DMS53 treated with DMSO at 0.1 percent for 48 hours (cell line): ENCODE results near the gene FXR2.
"Not testable (repeated sequence)": the region's sequence is repeated elsewhere in the genome, so short reads cannot be mapped to it uniquely, and the experiment has no call there.

Source experiments
- DNase-seq: peaks from one replicate; lab custom pipeline; 2025; ENCODE audit not compliant: unreplicated experiment; lab: John Stamatoyannopoulos, UW

Gene FXR2

DNA sequence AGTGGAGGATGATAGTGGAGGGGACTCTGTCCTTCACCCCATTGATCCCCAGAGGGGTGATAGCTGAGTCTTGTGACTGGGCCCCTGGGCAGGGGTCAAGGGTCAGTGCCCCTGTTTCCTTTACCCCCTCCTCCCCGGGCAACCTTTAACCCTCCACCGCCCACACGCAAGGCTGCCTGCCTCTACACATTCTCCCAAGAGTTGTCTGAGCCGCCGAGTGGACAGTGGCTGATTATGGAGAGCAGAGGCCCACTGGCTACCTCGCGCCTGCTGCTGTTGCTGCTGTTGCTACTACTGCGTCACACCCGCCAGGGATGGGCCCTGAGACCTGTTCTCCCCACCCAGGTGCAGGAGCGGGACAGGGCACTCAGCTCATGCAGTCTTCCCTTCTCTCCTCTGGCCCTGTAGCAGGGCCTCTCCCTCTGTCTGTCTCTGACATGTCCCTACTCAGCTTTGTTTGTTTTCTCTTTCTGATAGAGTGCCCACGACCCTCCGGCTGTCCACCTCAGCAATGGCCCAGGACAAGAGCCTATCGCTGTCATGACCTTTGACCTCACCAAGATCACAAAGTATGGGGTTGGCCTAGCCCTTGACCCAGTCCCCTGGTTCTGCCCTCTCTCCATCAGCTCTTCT is 15.4 kb upstream of the FXR2 start, which contains the start of gene SHBG:
Gene SHBG (plus strand): TSS at position 197 of the 633 bp plus-strand sequence. CDS start 38 bp downstream, at position 235.
- DNase-seq = no peak

DNA sequence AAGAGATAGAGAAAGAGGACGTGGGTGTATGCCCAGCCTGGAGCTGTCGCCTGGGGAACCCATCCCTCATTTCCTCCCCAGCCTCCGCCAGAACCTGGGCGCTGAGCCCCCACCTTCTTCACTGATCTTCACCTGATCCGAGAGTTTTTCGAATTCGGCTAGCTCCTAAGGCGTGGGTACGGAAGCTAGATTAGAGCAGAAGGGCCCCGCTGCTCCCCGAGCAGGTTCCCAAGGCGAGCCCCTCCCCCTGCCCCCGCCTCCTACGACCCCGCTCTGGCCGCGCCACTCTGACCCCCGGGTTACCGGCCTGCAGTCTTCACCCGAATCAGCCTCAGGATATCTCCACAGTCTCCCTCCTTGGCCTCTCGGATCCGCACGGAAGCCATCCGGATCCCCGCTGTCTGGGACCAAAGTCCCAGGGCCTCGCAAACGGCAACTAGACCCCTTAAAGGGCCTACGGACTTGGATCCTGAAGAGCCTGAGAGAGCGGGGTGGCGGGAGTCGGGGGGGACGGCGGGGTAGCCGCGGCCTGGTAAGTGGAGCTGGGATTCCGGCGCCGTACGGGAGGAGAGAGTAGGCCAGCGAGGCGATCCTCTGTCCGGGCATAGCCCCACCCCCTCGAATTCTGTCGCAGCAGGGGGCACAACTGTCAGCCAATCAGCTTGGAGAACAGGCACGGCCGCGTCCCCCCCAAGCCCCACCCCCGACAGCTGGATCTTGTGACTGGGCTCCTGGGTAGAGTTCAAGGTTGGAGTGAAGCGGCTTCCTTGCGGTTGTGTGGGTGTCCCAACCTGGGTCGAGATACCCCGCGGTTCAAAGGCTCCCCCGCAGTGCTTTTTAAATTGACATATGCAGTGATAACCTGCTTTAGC is 12.8 kb upstream of the FXR2 start, which contains the start of gene SAT2:
Gene SAT2 (minus strand): TSS at position 572 of the 872 bp plus-strand sequence. CDS start 186 bp downstream, at position 386.
- peak; percentile 77 for DNase-seq

DNA sequence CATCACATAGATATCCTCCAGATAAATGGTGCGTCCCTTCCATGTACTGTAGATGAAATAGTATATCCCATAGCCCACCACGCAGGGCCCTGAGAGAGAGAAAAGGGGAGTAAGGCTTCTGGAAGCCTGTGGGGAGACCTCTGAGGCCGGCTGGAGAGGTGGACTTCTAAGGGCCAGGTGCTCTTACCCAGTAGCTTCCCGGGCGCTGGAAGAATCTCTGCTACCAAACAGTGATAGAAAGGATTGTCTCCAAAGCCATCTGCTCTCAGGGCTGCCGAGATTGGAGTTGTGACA is 12.2 kb upstream of the FXR2 start:
- DNase-seq = peak; percentile 10

- no peak for DNase-seq
Measured at GRCh38 chr17:7626307-7626706, 11.6 kb upstream of the FXR2 start.

DNA sequence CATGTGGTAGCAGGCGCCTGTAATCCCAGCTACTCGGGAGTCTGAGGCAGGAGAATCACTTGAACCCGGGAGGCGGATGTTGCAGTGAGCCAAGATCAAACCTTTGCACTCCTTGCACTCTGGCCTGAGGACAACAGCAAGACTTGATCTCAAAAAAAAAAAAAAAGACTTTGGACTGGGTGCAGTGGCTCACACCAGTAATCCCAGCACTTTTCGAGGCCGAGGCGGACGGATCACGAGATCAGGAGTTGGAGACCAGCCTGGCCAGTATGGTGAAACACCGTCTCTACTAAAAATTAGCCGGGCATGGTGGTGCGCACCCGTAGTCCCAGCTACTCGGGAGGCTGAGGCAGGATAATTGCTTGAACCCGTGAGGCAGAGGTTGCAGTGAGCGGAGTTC is 11.1 kb upstream of the FXR2 start:
- not testable (repeated sequence) for DNase-seq

DNA sequence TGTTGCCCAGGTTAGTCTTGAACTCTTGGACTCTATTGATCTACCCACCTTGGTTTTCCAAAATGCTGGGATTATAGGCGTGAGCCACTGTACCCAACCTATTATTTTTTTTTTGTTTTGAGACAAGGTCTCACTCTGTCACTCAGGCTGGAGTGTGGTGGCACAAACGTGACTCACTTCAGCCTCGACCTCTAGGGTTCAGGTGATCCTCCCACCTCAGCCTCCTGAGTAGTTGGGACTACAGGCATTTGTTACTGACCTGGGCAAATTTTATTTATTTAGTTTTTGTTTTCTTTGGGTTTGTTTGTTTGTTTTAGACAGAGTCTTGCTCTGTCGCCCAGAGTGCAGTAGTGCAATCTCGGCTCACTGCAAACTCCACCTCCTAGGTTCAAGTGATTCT is 9.0 kb upstream of the FXR2 start:
- no peak for DNase-seq

GRCh38 chr17:7620835-7621234 is 6.1 kb upstream of the FXR2 start:
- no peak for DNase-seq

DNA sequence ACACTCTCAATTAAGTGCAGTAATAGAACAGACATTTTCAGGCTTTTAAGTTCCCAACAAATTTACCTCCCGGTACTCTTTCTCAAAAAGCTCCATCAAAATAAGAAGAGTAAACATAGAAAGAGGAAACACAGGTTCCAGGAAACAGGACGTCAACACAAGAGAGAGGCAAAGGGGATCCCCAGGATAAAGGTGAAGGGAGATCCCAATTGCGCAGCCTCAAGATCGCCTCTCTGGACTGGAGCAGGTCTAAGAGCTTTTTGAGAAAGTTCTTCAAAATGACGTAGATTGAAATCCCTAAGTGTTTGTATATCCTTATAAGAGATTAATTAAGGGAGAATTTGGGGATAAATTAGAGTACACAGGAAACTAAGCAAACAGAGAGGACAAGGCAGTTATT is 3.9 kb upstream of the FXR2 start:
- DNase-seq = no peak

- DNase-seq = no peak
Measured at GRCh38 chr17:7615265-7615747, 609 bp upstream of the FXR2 start.

- no peak for DNase-seq
Measured at GRCh38 chr17:7613769-7614424, 800 bp downstream of the FXR2 start.

DNA sequence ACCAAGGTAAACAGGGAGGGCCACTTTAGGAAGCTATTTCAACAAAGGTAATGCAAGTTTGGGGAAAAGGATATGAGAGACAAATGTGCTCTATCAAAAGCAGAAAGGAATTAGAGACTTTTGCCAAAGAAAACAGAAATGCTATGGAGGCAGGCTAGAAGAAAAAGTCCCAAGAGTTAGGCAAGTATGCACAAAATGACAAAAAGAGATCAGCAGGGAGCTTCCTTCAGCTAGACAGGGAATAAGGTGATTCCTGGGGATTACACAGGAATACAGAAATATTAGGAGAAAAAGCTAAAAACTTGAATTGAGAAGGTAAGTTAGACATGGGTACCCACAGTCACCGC is 2.4 kb downstream of the FXR2 start:
- no peak for DNase-seq

DNA sequence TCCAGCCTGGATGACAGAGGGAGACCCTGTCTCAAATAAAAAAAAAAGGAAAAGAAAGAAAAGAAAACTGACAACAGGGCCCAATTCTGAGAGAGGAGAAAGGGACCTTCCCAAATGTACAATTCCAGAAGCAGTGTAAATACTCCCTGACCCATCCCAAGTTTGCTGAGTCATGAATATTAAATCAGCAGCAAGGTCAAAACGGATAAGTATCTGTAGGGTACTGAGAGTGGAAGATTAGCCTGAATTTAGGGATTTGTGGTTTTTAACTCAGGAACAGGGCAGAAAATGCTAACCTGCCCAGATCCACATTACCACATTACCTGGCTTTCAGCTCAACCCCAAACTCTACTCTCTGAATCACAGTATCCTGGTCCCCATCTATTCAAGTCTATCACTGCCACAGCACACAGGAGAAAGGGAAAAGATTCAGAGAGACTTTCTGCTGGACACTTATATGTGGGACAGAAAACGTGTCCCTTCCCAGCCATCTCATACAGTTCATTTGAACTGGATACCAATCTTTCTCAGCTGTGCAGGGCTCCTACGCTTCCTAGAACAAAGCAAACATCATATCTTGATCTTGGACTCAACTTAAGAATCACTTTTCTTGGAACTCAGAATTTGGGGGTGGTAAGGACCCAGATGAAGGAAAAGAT is 2.9 kb downstream of the FXR2 start:
- no peak for DNase-seq

- no peak for DNase-seq
Measured at GRCh38 chr17:7610641-7611040, 4.1 kb downstream of the FXR2 start.

DNA sequence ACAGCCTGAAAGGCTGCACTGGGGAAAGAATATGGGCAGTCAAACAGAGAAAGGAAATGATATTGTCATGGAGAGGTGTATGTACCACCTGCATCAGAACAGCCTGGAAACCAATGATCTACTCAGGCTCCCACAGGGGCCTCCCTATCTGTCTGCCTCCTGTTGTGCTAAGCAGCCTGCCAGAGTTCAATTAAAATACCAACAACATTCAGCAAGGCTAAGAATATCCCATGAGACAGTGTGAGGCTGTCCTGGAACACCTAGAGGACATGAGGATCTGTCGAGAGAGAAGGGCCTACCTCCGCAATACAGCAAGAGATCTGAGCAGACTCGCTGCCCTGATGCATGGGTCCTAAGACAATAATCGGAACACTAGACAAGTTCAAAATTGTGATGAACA is 8.4 kb downstream of the FXR2 start:
- DNase-seq = no peak

- not testable (repeated sequence) for DNase-seq
Measured at GRCh38 chr17:7597561-7597960, 17.1 kb downstream of the FXR2 start.

GRCh38 chr17:7593296-7593695 is 21.4 kb downstream of the FXR2 start:
- DNase-seq = no peak

DNA sequence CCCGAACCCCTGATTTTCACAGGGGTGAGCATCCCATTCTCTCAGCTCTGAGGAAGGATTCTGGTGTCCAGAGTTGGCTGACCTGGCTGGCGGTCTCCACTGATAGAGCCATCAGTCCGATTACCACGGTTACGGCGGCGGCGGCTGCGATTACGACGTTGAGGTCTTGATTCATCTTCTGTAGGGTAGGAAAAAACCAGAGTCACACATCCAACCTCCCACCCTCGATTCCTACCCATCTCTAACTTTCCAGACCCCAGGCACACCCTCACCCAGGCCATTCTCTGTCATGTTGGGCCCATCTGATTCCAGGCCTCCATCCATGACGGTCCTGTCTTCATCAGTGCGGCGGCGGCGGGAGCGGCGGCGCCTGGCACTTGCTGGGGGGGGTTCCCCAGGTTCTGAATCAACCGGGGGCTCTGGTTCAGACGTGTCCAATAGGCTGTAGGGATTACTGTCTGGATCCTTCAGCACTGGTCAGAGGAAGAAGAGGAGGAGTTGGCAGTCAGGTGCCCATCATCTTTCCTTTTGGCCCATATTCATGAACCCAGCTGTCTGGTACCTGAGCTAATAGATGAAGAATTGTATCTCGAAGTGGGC is 22.2 kb downstream of the FXR2 start:
- no peak for DNase-seq

DNA sequence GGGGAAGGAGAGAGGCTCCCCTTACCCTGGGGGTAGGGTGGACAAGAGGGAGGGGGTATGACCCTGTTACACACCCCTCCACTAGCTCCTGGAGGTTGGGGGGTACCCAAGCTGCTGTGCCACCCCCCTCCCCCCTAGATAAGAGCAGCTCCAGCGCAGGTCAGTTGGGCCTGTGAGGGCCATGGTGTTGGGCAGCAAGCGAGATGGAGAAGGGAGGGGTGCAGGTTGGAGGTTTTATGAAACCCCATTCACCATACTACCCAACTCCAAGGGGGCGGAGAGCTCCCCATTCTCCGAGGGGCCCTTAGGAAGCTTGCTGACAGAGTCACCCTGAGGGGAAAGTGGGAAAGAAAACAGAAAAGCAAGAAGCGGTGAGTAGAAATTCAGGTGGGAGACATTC is 23.1 kb downstream of the FXR2 start:
- no peak for DNase-seq

GRCh38 chr17:7590743-7591142 is 24.0 kb downstream of the FXR2 start:
- DNase-seq = no peak

GRCh38 chr17:7589891-7590691 is 24.6 kb downstream of the FXR2 start, which contains the start of gene SOX15:
Gene SOX15, minus strand, starts transcription at chr17:7590094. Its CDS starts 418 bp downstream, at chr17:7589676.
- DNase-seq = no peak
